Occipital lobe (tissue), 2 donors: ENCODE data around the gene PAEP. TPM values are rescaled to one million over a fixed set of nuclear protein-coding genes. Genes with fewer than 3 reads are reported as not detected.
"Not testable (repeated sequence)": the region's sequence is repeated elsewhere in the genome, so short reads cannot be mapped to it uniquely, and the experiment has no call there.

Experiments
- DNase-seq: peaks from one replicate; lab custom pipeline; 2025; lab: John Stamatoyannopoulos, UW
- total RNA-seq: library from RNA; depleted of rRNA; stranded (reverse); fragments of >200 nt; gene quantifications from one replicate; pipeline ENCODE4 v1.2.3, GENCODE V29; 2014

Gene PAEP
- total RNA-seq, 1 donor from 2014 or later: not detected

DNA sequence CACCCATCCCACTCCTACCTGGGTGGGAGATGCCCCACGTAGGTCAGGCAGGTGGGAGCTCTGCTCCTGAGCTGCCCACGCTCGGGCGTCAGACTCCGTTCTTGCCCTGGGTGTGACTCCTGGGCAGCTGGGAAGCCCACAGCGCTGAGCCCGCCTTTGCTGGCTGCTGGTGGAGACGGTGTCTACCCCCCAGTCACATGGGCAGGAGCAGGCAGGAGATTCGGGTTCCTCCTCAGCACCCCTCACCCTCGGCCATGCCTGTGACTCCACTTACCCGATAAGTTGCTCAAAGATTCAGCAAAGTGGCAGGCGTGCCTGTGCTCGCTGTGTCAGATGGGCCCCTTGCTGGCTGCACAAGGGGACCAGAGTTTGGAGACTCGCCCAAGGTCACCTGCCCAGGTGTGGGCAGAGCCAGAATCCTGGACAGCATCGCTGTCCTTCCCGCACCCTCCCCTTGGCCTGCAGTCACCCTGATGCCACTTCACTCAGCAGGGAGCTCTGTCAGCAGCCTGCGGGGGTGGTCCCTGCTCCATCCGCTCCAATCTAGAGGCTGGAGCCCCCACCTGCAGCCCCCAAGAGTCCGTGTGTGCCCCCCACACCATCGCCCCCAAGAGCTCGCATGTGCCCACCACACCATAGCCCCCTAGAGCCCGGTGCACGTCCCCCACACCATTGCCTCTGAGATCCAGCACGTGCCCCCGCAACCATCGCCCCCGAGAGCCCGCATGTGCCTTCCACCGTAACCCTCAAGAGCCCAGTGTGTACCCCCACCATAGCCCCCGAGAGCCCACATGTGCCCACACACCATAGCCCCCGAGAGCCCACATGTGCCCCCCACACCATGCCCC, 36.1 kb upstream of the PAEP start:
- no peak for DNase-seq

DNA sequence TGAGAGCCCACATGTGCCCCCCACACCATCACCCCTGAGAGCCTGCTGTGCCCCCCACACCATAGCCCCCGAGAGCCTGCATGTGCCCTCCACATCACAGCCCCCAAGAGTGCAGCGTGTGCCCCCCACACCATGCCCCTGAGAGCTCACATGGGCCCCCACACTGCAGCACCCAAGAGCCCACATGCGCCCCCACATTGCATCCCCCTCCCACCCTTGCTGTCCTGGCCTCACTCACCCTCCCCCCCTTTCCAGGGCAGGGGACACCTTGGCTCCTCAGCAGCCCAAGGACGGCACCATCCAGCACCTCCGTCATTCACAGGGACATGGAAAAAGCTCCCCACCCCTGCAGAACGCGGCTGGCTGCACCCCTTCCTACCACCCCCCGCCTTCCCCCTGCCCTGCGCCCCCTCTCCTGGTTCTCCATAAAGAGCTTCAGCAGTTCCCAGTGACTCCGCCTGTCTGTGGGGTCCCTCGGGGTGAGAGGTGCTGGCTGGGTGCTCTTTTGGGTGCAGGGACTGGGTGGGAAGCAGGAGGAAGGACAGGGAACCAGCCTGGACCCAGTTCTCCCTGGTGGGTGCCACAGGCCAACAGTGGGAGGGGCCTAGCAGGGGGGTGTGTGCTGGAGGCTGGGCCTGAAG, 35.3 kb upstream of the PAEP start:
- no peak for DNase-seq

DNA sequence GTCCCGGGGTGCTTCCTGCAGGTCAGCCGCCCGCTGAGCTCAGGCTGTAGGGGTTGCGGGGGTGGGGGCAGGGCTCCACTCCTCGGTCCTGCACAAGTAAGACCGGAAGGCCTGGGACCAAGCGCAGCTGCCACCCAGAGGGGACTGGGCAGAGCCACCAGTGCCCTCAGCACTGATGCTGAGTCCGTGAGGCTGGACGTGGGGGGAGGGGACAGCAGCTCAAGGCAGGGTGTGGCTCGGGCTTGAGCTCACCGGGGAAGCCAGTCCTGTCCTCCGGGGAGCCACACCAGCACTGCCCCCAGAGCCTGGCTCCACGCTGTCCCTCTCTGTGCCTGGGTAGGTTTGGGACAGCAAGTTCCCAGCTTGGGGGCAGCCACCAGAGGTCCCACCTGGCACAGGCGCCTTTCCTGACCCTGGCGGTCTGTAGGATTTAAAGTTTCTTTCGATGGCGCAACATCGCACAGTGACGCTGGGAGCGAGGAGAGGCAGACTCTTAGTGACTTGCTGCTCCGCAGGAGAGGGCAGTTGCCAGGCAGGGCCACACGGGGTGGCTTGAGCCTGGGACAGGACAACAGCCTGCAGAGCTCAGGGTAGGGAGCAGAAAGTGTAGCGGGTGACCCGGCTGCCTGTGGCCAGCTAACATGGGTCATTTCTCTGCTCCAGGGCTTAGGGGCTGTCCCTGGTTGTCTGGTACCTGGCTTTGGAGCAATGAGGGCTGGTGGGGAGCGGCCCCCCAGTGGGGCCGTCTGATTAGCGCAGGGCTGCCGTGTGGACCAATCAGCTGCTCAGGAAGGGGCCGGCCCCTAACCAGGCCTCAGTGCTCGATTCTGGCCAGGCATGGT, 34.6 kb upstream of the PAEP start:
- DNase-seq: no peak

DNA sequence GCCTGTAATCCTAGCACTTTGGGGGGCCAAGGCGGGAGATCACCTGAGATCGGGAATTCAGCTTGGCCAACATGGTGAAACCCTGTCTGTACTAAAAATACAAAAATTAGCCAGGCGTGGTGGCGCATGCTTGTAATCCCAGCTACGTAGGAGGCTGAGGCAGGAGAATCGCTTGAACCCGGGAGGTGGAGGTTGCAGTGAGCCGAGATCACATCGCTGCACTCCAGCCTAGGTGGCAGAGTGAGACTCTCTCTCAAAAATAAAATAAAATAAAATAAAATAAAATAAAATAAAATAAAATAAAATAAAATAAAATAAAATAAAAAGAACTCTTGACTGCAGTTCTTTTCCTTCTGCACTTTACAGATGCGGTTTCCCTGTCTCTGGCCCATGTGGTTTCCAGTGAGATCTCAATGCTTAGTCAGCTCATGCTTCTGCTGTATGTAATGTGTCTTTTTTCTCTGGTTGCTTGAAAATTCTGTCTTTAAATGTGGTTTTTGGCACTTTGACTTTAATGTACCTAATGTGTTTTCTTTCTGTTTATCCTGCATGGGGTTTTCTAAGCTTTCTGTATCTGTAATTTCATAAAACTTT, 32.6 kb upstream of the PAEP start:
- not testable (repeated sequence) for DNase-seq

DNA sequence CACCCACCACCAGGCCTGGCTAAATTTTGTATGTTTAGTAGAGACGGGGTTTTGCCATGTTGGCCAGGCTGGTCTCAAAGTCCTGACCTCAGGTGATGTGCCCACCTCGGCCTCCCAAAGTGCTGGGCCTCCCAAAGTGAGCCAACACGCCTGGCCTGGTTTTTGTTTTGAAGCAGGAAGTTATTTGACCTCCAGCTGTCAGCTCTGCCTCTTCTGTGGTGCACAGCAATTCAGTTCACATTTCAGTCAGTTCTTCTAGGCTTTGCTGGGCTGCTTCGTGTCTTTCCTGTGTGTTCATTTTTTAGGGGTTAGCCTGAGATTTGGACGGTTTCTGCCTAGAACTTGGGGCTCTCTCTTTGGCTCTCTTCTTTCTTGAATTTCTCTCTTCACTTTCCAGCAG, 31.4 kb upstream of the PAEP start:
- no peak for DNase-seq

DNA sequence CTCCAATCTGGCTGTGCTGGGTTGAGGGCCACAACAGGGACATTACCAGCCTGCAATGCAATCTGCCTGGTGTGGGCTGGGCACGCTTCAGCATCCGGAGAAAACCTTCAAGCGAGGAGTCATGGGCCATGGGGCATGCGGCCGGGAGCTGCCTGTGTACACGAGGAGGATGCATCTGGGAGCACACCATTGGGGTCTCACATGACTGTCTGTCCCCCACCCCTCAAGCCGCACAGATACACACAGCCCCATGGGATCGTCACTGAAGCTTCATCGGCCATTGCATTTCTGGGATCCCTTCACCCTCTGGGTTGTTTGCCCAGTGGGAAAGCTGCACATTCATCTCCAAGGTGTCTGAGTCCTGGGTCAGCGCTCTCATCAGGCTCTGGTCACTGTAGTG, 30.5 kb upstream of the PAEP start:
- DNase-seq: no peak

DNA sequence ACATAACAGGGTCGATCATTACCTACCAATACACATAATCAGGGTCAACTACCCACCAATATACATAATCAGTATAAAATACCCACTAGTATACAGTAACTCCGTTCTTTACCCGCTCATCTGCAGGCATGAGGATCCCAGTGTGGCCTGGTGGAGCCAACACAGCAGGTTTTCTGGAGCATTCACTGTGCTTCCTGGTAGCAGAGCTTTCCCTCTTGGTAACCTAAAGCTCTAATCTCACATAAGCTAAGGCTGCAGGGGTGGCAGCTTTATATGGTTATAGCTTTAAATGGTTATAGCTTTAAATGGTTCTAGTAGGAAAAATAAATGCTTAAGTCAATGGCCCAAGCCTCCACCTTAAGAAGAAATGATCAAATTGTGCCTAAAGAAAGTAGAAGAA, 28.4 kb upstream of the PAEP start:
- no peak for DNase-seq

DNA sequence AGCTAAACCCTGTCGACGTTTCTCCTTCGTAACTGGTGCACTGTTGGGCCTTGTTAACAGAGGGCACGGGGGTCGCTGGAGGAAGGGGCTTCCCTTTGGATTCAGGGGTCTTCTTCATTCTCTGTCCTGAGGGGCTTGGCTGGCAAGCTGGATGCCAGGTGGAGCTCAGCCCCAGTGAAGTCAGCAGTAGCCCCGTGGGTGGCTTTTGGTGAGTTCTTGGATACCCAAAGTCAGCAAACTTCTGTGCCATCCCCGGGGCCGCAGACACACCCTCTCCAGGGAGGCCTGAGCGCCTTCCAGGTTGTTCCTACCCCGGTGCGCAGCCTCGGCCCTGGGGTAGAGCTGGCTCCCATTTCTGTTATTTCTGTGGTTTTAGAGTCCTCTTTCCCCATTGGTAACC, 27.9 kb upstream of the PAEP start:
- DNase-seq: no peak

DNA sequence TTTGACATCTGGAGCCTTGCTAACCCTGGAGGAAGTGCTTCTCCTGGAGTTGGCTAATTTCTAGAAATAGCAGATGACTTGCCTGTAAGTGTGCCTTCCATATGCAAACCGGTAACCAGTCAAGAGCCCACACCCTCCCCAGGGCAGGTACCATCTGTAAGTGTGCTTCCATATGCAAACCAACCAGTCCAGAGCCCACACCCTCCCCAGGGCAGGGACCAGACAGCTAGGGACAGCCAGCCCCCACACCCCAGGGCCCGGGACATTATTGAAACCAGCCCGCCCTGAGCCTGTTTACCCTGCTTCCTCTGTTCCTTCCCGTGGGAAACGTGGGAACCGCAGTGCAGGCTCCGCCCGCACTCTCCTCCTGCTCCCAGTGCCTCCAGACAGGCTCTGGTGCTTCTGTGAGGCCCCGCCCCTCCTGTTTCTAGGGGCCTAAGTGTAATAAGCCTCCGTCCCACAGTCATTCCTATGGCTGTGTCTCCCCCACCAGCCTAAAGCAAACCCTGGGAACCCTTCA, 27.3 kb upstream of the PAEP start:
- not testable (repeated sequence) for DNase-seq

DNA sequence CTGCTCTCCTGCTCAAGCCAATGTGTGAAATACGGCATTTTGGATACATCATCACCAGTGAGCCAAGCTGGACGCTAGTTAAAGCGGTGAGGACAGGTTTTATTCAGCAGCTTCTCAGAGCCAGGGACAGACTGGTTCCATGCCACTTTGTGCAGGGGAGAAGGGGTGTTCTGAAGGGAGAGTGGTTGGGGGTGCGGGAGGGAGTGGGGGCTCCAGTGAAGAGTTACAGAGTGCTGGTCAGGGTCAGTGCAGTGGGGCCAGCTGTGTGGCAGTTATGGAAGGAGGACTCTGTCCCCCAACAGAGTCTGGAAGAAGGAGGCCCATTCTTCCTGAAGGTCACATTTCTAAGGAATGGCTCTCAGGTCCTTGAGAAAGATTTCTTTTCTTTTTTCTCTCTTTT, 26.7 kb upstream of the PAEP start:
- not testable (repeated sequence) for DNase-seq

DNA sequence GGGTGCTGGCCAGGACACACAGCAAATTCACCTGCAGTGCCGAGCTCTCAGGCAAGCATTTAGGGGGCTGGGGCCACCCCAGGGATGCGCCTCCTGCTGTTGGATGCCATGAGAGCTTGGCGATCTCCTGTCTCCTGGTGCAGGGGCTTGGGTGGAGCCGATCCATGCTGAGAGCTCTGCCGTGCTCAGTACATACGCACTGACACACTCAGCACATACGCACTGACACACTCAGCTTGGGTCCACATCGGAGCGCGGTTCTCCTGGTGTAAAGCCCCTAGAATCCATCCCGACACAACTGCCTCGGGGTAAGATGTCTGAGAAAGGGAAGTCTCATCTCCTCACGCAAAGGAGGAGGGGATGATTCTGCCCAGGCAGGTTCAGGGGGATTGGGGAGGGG, 25.9 kb upstream of the PAEP start:
- DNase-seq: not testable (repeated sequence)

DNA sequence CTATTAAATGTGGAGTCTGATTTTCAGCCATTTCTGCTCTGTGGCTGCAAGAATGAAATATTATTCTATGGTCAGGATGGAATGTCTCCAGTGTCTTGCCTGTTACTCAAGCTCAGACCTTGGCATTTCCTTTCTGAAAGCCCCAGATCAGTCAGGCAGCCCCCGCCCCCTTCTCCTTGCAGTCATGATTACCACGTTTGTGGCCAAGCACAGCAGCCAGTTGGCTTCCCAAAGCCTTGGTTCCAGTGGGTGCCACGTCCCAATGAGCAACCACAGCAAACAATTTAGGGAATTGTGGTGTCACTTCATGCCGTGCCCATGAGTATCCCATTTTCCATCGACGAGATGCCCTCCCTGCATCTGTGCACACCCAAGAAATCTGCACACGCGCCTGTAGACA, 25.3 kb upstream of the PAEP start:
- no peak for DNase-seq

DNA sequence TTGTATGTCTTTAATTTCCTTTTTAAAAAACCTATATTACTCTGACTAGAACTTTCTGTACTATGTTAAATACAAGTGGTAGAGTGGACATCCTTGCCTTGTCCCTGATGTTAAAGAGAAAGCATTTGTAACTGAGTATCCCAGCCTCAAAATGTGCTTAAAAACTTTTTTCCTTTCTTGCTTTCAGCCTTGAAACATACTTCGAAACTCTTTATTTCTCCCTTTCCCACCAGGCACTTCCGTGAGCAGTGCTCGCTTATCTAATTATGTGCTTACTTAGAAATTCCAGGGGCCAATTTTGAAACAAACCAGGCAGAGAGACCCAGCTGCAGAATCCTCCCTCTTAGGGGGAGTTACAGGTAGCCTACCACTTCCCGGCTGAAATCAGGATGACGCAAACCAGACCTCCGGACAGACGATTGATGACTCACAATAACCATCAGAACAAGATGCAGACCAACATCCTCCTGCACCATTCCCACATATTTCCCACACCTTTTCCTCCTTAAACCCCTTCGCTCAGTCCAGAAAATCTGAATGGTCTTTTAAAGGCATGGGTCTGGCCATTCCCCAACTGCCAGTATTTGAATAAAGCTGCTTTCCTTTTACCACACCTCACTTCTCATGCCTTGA, 18.2 kb upstream of the PAEP start:
- not testable (repeated sequence) for DNase-seq

DNA sequence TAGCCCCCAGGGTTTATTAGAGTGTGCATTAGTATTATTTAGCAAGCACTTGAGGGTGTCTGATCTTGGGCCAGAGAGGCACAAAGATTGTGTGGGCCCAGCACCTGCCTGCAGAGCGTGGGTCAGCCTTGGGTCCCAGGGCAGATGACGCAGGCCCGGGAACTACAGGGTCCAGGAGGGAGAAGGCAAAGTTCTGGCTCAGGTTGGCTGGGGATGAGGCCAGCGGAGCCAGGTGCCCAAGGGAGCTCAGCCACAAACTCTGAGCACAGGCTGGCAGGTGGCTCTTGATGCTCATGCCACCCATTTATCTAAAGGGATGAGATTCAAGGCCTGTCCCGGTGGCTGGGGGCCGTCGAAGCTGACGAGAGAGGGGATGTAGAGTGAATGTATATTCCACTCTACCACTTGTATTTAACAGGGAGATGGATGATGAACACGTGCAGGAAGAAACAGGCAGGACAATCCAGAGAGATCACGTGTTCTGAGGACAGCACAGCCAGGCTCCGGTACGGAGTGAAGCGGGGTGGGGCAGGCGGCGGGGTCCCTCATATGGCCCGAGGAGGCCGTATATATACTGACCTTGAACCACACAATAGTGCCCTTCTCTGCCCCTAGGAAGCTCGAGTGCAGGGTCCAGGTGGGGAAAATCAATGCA, 16.4 kb upstream of the PAEP start:
- no peak for DNase-seq

DNA sequence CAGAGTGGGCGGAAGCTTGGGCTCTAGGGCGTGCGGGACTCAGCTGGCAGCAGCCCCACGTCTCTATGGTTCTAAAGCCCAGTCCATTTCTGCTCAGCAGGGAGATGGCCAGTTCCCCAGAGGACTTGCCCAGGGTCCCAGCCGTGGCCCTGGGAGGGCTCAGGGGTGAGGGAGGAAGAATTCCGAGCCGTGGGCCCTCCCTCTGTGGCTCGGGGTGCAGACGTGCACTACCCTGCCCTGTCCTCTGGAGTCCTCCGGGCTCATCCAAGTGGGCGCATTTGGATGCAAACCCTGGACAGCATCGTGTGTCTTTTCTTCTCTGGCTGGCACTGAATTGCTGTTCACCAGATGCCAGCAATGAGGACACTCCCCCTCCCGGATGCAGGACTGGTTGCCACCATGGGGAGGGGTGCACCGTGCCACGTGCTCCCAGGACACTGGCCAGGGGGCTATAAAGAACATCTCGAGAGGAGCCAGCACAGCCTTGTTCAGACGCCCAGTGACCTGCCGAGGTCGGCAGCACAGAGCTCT, 15.8 kb upstream of the PAEP start, which contains the start of gene OBP2A:
OBP2A (plus strand) TSS at position 481 of the 531 bp plus-strand sequence. CDS start 55 bp downstream, outside the sequence.
- not testable (repeated sequence) for DNase-seq

DNA sequence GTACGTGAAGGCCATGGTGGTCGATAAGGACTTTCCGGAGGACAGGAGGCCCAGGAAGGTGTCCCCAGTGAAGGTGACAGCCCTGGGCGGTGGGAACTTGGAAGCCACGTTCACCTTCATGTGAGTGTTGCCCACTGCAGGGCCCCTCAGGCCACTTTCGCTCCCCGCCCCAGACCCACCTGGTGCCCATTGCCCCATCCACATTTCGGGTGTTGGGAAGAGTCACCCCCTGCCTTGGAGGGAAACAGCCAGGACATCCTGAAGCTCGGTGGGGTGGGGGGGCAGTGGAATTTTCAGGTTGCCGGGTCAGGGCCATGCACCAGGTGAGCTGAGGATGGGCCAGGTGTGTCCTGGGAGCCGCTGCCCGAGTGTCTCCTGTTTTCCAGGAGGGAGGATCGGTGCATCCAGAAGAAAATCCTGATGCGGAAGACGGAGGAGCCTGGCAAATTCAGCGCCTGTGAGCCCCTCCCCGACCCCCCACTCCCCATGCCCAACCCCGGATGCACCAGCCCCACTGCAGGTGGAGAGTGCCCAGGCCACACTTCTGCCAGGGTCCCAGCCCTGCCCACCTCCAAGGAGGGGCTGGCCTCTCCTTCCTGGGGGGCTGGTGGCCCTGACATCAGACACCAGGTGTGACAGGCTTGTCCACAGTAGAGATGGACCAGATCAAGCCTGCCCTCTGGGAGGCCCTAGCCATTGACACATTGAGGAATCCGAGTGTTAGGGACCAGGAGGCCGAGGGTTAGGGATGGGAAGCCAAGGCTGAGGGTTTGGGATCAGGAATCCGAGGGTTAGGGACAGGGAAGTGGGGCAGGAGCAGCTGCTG, 14.6 kb upstream of the PAEP start:
- DNase-seq: not testable (repeated sequence)

DNA sequence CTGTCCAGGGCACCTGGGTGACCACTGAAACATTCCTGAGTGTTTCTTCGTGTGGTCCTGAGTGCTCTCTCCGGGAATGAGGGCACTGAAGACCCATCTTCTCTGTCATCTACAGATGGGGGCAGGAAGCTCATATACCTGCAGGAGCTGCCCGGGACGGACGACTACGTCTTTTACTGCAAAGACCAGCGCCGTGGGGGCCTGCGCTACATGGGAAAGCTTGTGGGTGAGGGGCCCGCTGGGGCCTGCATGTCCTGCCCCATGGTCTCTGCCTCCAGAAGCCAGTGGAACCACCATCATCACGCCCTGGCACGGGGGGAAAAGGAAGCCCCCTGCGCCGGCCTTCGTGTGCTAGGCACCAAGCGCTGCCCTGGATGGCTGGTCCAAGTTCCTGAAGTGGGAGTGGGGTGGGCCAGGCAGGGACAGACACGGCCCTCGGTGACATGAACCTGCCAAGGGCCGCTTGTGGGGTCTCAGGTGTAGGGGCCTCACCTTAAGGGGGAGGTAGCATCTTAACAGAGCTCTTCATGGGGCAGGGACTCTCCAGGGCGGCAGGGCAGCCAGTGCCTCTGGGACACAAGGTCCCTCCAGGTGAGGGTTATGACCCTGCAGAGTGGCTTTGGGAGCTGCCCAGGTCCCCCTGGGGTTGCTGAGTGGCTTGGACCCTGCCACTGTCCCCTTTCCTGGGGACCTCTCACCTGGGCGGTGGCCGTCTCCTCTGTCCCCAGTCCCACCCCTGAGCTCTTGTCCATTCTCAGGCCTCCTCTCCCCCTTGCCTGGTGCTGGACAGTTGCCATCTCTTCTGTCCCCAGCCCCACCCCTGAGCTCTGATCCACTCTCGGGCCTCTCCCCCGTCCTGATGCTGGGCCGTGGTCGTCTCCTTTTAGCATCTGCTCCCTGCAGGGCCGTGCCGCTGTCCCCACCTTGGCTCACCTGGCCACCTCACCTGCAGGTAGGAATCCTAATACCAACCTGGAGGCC, 13.5 kb upstream of the PAEP start:
- DNase-seq: no peak
